Neutrophil (primary cell): Measurements from ENCODE around the gene TMEM170A.

Source experiments
- H3K27ac ChIP-seq: fragments of 200-600 bp; sonication (generic); 2 replicates; pipeline ENCODE4 v1.5.1; 2016; ENCODE audit warnings: mild to moderate bottlenecking, moderate library complexity
- H3K27me3 ChIP-seq: fragments of 200-600 bp; sonication (generic); 2 replicates; pipeline ENCODE4 v1.6.0; 2016; ENCODE audit warnings: mild to moderate bottlenecking
- H3K36me3 ChIP-seq: fragments of 200-600 bp; sonication (generic); 2 replicates; pipeline ENCODE4 v1.5.1; 2017
- H3K4me1 ChIP-seq, 2 experiments: fragments of 200-600 bp in 1 of 2; sonication (generic) in 1 of 2; 1 replicate in 1 of 2; 2 replicates in 1 of 2; pipeline versions ENCODE4 v1.5.1 to v1.6.1; 2013 to 2016; ENCODE audit warnings: low read depth in 1 of 2, low read length in 1 of 2, mild to moderate bottlenecking in 1 of 2, moderate library complexity in 1 of 2; ENCODE audit not compliant: control insufficient read depth in 1 of 2, insufficient read depth in 1 of 2
- H3K4me3 ChIP-seq, 2 experiments: fragments of 200-600 bp in 1 of 2; sonication (generic) in 1 of 2; 1 replicate in 1 of 2; 2 replicates in 1 of 2; pipeline ENCODE4 v1.5.1; 2013 to 2016; ENCODE audit warnings: low read depth in 1 of 2, low read length in 1 of 2, mild to moderate bottlenecking in 1 of 2, moderate library complexity in 1 of 2
- H3K9me3 ChIP-seq: fragments of 200-600 bp; sonication (generic); 2 replicates; pipeline ENCODE4 v1.5.1; 2016
- CTCF ChIP-seq: fragments of 200-600 bp; sonication (generic); IDR thresholded peaks from 2 replicates; pipeline ENCODE4 v1.5.1; 2016; ENCODE audit warnings: antibody characterized with exemption

TMEM170A gene

DNA sequence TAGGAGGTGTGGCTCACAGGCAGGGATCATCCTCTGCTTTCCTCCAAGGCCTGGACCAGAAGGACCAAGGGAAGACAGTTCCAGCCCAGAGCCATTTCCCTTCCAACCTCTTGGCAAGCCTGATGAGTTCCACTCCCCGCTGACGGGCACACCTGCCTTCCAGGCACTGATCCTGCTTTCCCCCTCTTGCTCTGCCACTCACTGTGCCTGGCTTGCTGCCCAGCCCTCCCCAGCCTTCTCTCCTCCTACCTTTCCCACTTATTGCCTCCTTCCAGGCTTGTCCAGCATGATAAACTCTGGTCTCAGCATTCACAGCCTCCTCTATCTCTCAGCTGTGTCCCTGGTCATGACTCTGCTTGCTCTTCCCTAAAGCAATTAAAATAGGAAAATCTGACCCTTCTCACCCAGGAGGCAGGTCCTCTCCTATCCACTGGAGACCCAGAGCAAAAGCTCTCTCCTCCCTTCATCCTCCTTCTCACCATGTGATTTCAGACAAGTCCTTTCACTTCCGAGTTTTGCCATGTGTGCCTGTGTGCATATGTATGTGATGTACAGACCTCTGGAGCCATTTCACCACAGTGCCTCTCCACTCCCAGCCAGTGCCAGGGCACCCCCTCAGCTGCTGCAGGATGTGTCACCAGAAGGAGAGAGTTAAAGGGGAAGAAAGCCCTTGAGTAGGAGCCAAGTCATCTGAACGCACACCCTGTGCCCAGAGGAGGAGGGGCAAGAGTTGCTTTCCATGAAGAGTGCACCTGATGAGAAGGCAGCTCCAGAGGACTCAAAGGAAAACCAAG is 13.4 kb upstream of the TMEM170A start:
- no peaks in the 10 kb centered on the region for H3K4me1 ChIP-seq
- no peak overlapping the region for H3K27ac ChIP-seq
- no peak overlapping the region for H3K4me3 ChIP-seq
- H3K9me3 ChIP-seq: no peaks in the 10 kb centered on the region
- H3K27me3 ChIP-seq: peaks cover 7% of the 10 kb centered on the region
- no peaks in the 10 kb centered on the region for H3K36me3 ChIP-seq
- TF ChIP-seq CTCF: no peak

GRCh38 chr16:75476817-75477216 is 12.3 kb upstream of the TMEM170A start:
- TF ChIP-seq CTCF: no peak
- Histone ChIP-seq H3K4me3 (no peak overlapping the region), H3K27me3 (peaks cover 7% of the 10 kb centered on the region), H3K9me3 (no peaks in the 10 kb centered on the region), H3K36me3 (no peaks in the 10 kb centered on the region), H3K27ac (no peak overlapping the region), H3K4me1 (no peaks in the 10 kb centered on the region)

GRCh38 chr16:75475420-75475847 is 10.9 kb upstream of the TMEM170A start:
- H3K9me3 ChIP-seq: no peaks in the 10 kb centered on the region
- no peaks in the 10 kb centered on the region for H3K36me3 ChIP-seq
- H3K27me3 ChIP-seq: peaks cover 7% of the 10 kb centered on the region
- TF ChIP-seq CTCF: no peak
- no peaks in the 10 kb centered on the region for H3K4me1 ChIP-seq
- H3K27ac ChIP-seq: no peak overlapping the region
- H3K4me3 ChIP-seq: no peak overlapping the region

DNA sequence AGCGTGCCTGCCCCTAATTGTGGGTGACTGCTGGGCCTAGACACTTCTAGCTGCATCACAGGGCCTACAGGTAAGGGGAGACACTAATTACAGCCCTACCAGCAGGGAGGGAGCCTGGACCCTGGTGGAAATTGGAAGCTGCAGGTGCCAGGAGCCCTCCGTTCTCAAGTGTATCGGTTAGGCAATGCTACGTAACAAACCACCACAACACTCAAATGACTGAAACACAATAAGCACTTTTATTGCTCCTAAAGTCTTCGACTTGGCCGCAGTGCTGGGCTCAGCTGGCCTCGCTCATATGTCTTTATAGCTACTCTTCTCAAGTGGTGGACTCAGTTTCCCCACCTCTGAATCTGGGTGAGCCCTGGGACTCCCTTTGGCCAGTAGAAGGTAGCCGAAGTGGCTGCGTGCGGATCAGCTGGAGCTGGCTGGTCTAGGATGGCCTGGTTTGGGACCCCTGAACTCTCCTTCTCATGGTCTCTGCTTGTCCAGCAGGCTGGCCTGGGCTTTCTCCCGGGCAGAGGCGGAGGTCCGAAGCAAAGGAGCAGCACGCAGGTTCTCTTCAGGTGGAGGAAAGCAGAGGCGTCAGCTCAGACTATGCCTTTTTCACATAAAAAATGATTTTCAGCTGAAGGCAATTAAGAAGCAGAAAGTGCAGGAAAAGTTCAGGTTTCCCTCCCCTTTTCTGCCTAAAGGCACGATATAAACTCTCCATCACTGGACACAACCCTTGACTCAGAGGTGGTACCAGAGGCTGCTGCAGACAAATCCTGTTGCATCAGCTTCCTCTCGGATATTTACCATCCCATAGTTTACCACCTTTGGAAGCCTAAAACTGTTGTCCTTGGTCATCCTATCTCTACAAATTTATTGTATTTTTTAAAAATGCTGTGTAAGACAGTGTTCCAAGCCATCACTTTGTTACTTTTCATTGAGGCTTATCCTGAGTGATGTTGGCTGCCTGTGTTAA is 8.7 kb upstream of the TMEM170A start:
- no peaks in the 10 kb centered on the region for H3K36me3 ChIP-seq
- no peaks in the 10 kb centered on the region for H3K9me3 ChIP-seq
- H3K4me1 ChIP-seq: no peaks in the 10 kb centered on the region
- H3K27me3 ChIP-seq: peaks cover 7% of the 10 kb centered on the region
- no peak overlapping the region for H3K4me3 ChIP-seq
- TF ChIP-seq CTCF: no peak
- H3K27ac ChIP-seq: no peak overlapping the region

GRCh38 chr16:75471723-75472633 is 7.5 kb upstream of the TMEM170A start:
- TF ChIP-seq CTCF: no peak
- Histone ChIP-seq H3K36me3 (no peaks in the 10 kb centered on the region), H3K9me3 (no peaks in the 10 kb centered on the region), H3K27ac (no peak overlapping the region), H3K4me3 (no peak overlapping the region), H3K27me3 (peaks cover under 1% of the 10 kb centered on the region), H3K4me1 (no peaks in the 10 kb centered on the region)
